Fibroblast of the conjunctiva (primary cell): Measurements from ENCODE around the gene BUD31.
"Not testable (repeated sequence)": the region's sequence is repeated elsewhere in the genome, so short reads cannot be mapped to it uniquely, and the experiment has no call there.

Experiments
- DNase-seq: peaks from one replicate; pipeline ENCODE4 v3.0.0-alpha.2; 2010; ENCODE audit warnings: low read depth

BUD31 gene

DNA sequence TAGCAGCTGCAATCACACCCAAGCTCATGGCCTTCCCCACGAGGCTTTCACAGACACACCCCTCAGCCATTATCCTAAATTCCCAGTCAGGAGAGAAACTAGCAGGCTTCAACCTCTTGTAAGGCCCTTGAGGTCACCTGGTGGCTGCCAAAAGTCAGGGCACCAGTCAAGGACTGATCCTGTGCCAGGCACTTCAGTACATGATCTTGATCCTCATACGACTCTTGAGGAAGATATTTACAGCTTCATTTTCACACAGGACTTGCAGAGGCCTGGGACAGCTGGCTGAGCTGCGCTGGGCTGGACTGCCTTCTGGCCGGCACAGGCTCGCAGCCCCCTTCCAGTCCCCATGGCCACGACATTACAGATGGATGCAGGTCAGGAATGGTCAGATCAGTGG lies 9.2 kb upstream of the BUD31 start:
- no peak for DNase-seq

DNA sequence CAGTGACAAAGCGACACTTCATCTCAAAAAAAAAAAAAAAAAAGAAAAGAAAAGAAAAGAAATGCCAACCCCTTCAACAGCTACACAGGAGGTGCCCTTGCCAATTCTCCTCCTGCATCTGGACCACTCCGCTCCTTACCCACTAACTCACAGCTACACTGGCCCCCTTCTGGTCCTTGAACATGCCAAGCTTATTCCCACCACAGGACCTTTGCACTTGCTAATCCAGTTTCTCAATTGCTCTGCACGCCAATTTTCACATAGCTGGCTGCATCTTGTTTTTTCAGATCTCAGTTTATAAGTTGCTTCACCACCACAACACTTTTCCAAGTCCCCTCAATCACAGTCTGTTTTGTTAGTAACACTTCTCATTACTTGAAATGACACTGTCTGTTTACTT lies 5.9 kb upstream of the BUD31 start:
- no peak for DNase-seq

DNA sequence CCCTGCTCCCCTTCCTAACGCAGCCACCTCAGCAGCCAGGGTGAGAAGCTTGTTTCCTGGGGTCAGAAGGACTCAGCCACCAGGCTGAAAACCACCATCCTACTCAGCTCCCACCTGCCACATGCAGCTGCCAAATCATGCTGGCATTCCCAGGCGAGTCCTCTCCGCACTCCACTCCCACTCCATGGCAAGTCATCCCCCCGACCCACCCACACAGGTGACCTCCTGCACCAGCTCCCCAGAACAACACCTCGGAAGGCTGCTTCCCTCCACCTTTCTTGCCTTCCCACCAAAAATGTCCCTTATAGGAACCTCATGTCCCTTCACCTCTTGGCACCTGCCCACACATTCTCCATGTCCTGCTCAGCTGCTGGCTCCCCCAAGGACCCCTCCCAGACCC lies 5.0 kb upstream of the BUD31 start:
- DNase-seq = no peak

DNA sequence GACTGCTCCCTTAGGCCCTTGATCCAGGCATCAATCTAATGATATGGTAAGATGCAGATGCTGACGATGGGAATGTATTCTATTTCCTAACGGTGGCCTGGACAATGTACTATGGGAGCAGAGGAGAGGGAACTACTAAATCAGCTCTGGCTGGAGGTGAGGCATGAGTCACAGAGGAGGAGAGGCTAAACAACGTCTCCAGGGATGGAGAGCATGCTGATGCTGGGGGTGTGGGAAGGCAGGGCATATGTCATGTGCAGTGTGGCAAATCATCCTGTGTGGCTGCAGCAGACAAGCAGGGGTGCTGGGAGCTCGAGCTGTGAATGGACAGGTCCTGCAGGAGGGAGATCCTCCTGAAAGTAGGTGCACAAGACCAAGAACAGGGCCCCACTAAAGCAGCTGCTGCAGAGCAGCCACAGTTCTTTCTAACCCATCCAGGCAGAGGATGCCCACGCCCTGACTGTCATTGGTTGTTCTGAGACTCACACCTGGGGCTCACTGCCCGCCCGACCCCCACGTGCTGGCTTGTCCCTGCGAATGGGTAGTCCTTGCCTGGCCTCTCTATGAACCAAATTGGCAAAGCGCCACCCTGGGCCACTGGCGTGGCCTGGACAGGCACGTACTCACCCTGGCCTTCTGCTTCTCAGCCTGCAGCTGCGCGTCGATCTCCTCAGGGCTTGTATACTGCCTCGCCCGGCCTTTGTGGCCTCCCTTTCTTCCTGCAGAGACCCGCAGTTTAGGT lies 4.4 kb upstream of the BUD31 start:
- no peak for DNase-seq

DNA sequence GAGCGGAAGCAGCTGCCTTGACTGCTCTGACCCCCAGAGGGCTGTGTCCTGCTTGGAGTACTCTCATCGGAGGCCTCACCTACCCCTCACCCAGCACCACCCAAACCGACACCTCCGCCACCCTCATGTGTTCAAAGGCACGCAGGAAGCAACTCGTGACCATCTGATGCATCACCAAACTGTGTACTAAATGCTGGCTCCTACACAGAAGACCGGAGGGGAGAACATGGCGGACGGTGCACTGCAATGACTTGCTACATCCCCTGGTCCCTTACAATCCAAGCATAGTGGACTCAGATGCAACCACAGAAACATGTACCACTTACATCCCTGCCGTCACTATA lies 3.8 kb upstream of the BUD31 start:
- DNase-seq = no peak

DNA sequence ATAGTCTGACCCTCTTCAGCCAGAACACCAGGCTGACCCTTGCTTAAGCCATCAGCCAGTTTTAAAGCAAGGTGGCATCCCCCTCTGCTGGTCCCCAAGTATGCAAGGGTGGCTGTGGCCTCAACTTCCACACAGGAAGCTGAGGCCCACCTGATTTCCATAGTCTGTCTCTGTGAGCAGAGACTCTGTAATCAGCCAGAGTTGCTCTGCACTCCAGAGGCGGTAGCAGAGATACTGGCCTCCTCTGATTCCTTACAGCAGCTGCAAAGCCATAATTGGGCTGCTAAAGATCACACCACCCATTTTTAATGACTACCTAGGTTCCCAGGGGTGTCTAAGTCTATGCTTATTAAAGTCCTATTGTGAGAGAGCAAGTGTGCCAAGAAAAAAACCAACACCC lies 2.2 kb upstream of the BUD31 start:
- DNase-seq = no peak

DNA sequence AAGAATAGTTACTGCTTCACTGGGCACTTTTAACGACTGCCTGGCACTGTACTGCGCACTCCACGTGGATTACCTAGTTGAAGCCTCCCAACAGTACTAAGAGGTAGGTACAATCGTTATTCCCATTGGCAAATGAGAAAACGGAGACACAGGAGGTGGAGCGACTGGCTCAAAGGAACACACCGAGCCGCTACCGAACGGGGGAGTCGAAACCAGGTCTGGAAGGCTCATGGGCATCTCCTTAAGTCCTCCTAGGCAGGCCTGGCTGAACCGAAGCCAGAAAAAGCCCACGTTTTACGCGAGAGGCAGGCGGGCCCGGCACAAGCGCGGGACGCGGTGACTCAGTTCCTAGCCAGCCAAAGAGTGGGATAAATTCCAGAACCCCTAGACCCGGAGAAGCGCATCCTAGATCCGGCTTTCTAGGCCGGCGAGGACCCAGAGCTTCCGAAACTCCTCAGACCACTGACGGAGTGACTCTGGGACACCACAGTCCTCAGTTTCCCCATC lies 844 bp upstream of the BUD31 start:
- DNase-seq = peak; percentile 59

DNA sequence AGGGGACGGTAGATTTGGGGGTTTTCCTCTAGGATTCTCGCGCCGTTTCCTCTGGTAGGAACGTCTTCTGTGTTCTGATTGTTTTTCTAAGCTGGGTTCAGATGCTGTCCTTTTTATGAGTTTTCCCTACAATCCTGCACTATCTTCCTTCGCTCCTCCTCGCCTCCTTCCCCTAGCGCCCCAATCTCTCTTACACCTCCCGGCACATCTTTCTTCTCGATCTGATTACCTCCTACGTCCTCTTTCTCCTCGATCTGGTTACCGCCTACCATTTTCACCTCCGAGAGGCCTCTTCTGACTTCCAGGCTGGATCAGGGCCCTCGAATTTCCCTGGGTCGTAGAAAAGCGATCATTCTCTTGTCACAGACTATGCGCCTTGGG lies 413 bp downstream of the BUD31 start:
- no peak for DNase-seq

DNA sequence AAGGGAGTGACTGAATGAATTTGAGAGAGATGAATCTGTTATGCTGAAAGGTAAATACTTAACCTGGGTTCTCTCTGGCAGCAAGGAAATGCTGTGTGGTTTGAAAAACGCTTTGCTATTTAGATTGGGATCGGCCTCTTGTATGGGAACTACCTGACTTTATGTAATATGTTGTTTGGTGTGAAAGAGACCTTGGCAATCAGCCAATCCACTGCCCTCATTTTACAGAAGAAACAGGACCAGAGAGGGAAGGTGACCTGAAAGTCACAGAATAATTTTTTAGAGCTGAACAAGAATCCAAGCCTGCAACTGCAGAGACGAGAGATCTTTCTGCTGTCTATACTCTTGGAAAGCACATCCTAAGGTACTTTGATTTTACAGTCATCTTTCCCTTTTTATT lies 1.0 kb downstream of the BUD31 start:
- no peak for DNase-seq

DNA sequence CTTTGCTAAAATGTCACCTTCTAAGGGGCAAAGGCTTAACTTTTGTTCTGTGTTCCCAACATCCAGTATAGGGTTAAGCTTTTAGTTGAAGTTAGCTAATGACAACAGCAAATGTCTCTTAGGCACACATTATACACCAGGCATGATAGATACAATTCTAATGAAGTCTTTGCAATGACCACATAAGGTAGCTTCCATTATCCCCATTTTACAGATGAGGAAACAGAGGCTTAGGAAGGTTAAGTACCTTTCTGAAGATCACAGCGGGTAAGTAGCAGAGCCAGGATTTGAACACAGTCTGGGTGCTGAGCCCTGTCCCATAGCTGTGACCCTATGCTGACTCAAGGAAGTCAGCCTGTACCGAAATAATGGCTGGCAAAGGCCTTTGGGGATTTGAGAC lies 1.9 kb downstream of the BUD31 start:
- DNase-seq = no peak

DNA sequence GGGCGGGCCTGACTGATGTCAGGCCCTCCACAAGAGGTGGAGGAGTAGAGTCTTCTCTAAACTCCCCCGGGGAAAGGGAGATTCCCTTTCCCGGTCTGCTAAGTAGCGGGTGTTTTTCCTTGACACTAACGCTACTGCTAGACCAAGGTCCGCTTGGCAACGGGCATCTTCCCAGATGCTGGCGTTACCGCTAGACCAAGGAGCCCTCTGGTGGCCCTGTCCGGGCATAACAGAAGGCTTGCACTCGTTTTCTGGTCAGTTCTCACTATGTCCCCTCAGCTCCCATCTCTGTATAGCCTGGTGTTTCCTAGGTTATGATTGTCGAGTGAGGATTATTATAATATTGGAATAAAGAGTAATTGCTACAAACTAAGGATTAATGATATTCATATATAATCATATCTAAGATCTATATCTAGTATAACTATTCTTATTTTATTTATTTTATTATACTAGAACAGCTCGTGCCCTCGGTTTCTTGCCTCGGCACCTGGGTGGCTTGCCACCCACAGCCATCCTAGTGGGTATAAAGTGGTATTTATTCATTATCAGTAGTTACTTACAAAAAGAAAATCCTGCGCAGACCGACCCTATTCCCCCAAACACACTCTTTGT lies 6.9 kb downstream of the BUD31 start:
- DNase-seq = peak; percentile 47

DNA sequence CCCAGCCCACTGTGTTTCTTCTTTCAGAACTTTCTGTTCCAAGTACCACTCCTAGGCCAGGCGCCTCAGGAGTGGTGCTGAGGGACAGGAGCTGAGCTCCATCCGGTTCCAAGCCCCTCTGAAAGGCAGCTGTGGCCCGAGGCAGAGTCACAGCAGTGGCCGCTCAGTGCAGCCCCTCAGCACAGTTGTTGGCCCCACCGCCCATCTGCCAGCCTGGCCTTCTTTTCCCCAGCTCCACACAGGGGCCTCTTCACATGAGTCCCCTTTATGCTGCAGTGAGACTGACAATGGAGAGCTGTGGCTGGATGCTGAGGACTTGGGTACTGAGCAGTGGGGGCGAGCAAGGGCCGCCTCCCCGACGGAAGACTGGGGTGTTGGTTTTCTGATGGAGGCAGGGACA lies 9.5 kb downstream of the BUD31 start:
- no peak for DNase-seq

DNA sequence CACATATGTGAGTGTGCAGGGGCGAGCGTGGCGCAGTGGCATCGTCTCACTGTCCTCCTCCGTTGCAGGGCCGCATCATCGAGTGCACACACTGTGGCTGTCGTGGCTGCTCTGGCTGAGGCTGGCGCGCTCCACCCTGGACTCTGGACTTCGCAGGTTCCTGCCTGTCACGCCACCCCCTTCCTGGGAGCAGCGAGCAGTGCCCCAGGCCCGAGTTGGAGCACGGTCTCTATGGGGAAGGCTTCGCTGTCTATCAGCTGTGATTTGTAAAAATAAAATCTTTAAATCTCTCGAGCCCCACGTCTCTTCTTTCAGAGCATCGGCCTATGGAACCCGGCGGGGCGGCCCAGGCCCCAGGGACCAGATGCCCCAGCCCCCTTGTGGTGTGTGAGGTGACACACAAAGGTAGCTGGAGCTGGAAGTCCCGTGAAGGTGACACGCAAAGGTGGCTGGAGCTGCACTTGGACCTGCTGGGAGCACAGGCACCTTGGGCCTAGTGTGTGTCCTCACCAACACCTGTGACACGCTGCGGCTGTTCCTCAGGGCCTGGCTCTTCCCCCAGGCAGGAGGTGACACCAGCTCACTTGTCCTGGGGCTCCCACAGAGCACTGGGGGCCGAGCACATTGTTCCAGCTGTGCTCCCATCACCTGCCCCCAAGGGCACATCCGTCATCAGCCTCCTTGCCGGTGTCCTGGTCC lies 10.7 kb downstream of the BUD31 start:
- no peak for DNase-seq

DNA sequence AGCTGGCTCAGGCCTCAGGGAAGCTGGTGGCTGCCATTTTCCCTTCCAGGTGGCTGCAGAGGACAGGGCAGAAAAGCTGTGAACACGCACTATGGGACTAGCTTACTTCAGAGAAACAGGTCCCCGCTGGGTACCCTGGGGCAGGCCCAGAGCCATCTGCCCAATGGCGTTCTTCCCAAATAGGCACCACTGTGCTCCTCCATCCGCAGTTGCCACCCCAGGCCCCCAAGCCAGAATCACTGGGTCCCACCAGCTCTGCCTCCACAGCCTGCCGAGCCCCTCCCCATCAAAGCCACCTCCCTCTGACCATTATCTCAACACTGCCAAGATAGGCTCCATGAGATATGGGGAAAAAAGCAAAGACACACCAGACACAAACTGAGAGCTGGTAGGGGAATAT lies 11.4 kb downstream of the BUD31 start:
- DNase-seq = no peak

DNA sequence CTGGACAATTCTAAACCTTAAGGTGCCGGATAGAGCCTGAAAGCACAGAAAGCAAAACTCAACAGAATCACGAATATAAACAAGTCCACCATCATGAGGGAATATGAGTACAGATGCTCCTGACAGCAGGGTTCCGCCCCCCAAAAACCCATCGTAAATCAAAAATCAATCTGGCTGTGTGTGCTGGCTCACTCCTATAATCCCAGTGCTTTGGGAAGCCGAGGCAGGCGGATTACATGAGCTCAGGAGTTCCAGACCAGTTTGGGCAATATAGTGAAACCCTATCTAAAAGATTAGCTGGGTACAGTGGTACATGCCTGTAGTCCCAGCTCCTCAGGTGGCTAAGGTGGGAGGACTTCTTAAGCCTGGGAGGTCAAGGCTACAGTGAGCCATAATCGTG lies 12.2 kb downstream of the BUD31 start:
- no peak for DNase-seq

DNA sequence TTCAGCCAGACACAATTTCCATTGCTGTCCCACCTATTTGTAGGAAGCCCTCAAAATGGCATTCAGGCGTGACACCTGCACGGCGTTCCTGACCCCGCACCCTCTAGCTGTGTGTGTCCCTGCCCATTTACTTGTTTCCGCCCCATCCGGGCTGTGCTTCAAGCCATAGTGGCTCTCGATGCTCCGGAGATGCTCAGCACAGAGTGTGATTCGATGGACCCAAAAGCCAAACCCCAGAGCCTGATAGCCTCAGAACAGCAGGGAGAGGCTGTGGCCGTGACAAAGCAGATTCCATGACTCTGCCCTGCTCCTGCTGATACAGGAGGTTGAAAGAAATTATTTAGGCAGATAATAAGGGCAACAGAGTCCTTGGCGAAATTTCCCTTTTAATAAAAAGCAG lies 13.4 kb downstream of the BUD31 start:
- no peak for DNase-seq

DNA sequence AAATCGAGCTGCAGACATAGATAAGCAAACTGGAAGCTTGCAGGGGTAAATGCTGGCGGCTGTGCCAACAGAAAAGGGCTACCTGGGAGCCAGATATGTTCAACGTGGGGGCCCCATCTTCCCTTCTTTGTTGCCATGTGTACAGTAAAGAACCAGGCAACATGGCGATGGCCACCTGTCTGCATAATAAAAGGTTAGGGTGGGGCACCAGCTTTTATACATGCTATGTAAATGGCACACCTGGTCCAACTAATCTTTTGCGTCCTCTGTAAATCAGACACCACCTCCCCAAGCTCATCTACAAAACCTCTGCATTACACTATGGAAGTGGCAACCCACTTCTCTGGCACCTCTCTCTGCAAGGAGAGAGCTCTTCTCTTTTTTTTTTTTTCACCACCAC lies 13.9 kb downstream of the BUD31 start:
- DNase-seq = no peak

DNA sequence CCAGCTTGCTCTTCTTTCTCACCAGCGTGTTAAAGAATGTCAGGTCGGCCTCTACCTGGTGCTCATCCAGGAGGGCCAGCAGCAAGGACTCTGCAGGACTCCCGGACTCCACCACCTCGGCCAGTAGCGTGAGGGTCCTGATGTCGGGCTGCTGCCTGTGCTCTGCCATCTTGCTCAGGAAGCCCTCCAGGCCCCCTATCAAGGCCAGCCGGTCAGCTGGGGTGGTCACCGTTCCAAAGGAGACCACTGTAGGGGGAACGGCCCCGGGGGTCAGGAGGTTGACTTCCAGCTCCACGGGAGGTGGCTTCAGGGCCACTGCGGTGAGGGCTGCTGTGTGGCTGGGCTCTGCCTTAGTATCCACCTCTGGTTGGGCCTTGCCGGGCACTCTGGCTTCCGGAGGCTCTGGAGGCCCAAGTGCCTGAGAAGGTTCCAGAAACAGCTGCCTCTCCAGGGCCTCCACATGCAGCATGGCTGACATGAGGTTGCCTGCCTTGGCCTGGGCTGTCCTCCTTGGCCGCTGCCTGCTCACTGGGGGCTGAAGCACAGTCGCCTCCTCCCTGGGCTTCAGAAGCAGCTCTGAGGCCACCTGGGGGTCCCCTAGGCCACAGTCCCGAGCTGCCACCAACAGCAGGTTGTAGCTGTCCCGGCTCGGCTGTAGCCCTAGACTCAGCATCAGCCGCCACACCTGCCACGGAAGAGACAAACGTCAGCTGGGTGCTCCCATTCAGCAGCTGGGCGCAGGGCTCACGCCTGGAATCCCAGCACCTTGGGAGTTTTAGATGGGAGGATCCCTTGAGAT lies 16.4 kb downstream of the BUD31 start:
- no peak for DNase-seq

DNA sequence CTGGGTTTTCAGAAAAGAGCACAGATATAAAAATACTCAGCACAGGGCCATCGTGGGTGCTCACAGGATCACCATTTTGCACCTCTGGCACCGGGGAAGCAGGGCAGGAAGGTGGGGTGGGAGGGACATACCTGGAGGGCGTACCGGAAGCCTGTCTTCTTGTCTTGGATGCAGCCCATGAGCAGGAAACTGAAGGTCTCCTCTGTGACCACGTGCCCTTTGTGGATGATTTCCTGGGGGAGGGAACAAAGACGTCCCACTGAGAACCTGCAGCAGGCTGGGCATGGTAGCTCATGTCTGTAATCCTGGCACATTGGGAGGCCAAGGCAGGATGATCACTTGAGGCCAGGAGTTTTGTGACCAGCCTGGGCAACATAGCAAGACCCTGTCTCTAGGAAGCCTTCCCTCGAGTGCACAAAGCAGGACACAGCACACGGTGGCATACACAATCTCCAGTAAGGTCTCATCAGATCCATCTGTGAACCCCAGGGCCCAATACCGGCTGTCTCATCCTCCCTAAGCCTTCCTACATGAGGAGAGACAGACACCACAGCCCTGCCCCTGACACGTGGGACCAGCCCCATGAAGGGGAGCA lies 20.3 kb downstream of the BUD31 start:
- no peak for DNase-seq

DNA sequence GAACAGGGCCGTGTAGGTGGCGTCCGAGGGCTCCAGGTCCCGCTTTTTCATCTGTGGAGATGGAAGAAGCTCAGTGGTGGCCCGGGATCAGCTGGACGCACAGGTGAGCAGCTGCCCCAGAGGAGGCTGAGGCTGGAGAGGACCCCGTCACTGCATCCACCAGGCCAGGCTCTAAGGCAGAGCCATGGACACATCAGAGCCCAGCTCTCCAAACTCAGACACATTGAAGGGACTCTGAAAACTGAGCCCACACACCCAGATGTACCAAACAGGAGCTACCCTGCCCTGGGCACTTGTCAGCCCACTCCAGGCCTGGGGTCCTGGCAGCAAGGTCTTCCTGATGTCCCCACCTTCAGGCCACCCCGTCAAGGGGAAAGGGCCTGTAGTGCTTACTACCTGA lies 21.0 kb downstream of the BUD31 start:
- DNase-seq = no peak

DNA sequence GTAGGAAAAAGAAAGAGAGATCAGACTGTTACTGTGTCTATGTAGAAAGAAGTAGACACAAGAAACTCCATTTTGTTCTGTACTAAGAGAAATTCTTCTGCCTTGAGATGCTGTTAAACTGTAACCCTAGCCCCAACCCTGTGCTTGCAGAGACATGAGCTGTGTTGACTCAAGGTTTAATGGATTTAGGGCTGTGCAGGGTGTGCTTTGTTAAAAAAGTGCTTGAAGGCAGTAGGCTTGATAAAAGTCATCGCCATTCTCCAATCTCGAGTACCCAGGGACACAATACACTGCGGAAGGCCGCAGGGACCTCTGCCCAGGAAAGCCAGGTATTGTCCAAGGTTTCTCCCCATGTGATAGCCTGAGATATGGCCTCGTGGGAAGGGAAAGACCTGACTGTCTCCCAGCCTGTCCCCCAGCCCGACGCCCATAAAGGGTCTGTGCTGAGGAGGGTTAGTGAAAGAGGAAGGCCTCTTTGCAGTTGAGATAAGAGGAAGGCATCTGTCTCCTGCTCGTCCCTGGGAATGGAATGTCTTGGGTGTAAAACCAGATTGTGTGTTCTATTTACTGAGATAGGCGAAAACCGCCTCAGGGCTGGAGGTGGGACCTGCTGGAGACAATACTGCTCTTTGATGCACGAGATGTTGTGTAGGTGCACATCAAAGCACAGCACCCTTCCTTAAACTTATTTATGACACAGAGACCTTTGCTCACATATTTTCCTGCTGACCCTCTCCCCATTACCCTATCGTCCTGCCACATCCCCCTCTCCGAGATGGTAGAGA lies 23.2 kb downstream of the BUD31 start:
- not testable (repeated sequence) for DNase-seq
